NCI-H2227 (cell line): Measurements from ENCODE around the gene RPUSD4.
A peak's percentile ranks its signal among the peaks of the same experiment; 100 is the strongest.

Source experiments
- DNase-seq: peaks from one replicate; lab custom pipeline; 2025; ENCODE audit not compliant: unreplicated experiment; lab: John Stamatoyannopoulos, UW

RPUSD4 gene

GRCh38 chr11:126214441-126214840, 3.0 kb upstream of the RPUSD4 start:
- DNase-seq = no peak

DNA sequence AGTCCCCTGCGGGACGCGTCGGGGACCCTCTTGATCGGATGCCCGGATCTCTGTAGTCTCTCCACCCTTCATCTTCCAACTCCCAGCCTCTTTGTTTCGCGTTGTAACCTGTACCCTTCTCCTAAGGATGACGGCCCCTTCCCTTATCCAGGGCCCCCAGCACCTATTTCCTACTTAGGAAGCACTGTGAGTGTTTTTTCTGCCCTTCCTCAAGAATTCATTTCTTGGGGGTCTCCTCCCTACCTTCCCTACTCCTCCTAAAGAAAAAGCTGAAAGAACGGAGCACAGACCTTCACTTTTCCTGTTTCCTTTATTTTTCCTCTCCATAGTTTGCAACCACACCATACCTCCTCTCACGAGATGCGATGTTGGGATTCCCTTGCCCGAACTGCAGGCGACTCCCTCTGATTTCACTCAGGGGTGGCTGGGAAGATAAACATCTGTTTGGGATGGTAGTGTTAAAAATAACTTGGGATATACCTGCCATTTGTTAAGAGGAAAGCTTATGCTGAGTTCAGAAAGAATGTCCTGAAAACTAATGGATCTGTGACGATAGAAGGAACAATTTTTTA, 725 bp upstream of the RPUSD4 start:
- no peak for DNase-seq

- no peak for DNase-seq
Measured at GRCh38 chr11:126210871-126211235, 597 bp downstream of the RPUSD4 start.

GRCh38 chr11:126207896-126208295, 3.6 kb downstream of the RPUSD4 start:
- DNase-seq = no peak

GRCh38 chr11:126205359-126205758, 6.1 kb downstream of the RPUSD4 start:
- no peak for DNase-seq

DNA sequence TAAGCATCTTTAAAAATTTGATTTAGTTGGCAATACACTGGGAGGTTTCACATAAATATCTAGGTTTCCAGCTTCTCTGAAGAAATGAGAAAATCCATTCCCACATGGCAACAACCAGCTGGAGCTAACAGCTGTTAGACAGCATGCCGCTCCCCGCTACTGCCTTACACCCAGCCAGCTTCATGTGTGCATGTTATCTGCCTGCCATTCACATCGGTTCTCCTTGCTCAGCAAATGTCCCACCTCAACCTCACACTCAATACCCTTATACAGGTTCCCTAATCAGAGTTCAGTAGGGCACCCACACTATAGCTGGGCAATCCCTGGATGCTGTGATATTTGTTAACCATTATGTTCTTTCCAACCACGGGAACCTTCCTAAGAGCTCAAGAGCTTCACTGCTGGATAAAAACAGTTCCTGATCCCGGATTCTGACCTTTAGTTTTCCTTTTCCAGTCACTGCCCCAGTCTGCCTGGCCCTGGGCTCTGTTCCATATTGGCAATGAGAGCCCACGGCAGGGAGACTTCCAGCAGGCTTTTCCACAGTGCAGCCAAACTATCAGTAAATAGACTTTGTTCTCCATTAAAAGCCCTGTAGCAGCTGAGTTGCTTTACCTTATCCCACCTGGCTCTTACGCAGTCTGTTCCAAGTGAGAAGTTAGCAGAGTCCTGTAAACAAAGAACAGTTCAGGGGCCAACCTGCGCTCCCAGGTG, 8.6 kb downstream of the RPUSD4 start:
- no peak for DNase-seq

- DNase-seq = no peak
Measured at GRCh38 chr11:126198648-126199047, 12.8 kb downstream of the RPUSD4 start.

DNA sequence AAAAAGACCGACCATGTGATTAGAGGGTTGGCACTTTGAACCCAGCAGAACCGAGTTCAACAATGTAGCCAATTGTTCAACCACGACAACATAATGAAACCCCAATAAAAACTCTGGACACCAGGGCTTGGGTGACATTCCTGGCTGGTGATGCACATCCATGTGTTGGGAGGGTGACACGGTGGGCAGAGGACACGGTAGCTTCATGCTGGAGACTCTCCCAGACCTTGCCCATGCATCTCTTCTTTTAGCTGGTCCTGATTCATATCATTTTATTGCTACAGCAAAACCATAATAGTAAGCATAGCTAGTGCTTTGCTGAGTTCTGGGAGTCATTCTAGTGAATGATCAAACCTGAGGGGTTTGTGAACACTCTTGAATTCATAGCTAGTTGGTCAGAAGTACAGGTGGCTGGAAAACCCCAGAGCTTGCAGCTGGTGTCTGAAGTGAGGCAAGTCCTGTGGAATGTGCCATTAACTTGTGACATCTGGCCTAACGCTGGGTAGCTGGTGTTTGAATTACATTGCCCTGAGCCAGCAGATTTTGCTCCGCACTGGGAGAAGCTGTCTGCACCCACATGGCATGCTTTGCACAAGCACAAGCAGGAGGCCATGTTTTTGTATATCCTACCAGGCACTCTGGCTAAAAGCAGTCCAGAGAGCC, 14.0 kb downstream of the RPUSD4 start:
- no peak for DNase-seq

DNA sequence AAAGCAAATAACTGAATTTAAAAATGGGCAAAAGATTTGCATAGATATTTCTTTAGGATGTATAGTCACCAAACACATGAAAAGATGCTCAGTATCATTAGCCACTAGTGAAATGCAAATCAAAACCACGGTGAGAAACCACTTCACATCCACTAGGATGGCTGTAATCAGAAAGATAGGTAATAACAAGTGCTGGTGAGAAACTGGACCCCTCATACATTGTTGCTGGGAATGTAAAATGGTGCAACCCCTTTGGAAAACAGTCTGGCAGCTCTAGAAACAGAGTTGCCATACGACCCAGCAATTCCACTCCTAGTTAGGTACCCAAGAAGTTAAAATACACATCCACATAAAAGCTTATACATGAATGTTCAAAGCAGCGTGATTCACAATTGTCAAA, 16.3 kb downstream of the RPUSD4 start:
- DNase-seq = no peak

DNA sequence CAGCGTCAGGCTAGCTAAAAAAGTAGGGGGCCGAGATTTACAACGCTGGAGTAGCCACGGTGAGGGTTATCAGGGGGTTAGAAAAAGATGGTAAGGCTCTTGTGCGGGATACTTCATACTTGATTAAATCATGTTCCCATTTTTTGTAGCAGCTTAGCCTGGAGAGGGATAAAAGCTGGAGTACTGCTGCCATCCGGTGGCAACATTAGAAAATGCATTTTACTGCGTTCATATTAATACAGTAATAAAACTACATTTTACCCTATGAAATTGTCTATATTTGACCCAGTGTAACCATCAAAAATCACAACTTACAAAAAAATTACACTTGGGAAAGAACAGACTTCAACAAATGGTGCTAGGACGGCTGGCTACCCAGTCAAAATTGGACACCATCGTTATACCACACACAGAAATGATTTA, 17.3 kb downstream of the RPUSD4 start:
- DNase-seq = peak; percentile 52

- no peak for DNase-seq
Measured at GRCh38 chr11:126193038-126193478, 18.4 kb downstream of the RPUSD4 start.

- no peak for DNase-seq
Measured at GRCh38 chr11:126192361-126192760, 19.1 kb downstream of the RPUSD4 start.

GRCh38 chr11:126191379-126192073, 19.9 kb downstream of the RPUSD4 start:
- no peak for DNase-seq

DNA sequence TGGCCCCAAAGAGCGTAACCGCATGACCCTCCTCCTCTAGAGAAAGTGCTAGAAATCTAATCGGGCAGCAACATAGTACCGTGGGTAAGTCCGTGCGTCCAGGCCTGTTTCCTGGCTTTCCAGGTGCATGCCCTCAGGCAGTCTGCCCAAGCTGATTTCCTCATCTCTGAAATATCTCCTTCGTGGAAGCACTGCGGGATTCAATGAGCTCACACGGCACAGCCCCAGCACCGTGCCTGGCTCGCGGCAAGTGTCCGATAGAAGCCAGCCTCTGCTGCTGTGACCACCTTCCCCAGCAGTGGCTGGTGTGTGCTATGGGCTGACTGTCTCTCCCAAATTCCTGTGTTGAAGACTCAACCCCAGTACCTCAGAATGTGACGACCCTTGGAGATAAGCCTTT, 20.7 kb downstream of the RPUSD4 start:
- no peak for DNase-seq

DNA sequence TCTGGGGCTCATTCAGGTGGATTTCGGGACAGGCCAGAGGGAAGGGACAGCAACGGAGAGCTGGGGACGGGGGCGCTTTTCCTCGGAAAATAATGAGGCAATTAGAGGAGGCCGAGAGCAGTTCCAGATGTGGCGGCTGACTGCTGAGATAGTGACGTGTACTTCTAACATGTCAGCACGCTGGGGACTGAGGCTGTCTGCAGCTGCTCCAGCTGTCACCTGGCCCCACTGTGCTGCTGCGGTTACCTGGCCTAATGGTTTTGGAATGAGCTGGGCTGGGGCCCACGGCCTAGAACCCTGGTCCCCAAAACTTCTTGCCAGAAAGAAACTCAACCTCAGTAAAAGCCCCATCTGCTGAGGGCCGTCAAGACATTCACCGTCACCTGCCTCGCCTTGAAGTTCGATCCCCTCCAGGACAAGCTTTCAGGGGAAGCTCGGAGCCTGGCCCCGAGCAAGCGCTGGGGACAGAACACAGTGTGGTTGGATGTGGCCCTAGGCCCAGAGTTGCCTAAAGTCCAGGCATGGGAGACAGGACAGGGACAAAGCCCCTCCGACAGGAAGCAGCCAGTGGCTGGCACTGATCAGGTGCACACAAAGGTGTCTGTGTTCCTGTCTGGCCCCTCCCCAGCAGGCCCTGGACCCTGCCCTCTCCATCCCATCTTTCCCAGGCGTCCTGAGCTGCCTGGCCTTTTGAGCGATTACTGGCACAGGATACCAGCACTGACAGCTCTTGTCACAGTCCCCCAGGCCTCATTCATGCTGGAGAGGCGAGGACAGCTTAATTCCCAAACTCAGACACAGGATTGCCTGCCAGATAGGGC, 22.1 kb downstream of the RPUSD4 start:
- no peak for DNase-seq

DNA sequence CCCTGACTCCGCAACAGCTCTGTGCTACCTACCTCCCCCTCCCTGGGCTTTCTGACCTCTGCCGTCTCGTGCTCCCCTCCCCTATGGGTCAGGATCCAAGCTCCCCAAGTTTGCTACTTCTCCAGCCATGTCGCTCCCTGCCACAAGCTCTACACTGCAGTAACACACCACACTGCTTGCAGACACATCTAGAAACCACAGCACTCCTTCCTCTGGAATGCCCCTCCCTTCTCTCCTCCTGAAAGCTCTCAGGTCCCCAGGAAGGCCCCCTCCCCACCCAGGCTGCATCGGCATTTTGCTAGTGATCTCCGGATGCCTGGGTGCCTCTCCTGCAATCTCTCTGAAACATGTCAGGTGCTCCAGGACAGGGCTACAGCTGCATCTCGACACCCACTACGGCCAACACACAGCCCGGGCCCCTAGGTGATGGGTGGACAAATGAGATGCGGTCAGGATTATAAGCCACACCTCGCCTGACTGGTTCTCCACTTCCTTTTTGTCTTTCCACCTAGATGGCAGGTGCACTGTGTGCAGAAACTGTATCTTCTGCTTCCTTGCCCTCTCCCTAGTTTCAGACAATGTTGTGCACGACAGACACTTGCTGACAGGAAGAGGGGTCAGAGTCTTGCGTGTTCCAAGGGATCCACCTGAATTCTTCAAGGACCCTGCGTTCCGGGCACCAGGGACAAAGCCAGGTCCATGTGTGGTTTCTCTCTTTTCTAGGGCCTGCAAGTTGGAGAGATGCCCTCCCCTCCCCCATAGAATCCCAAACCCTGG, 22.9 kb downstream of the RPUSD4 start:
- DNase-seq = no peak

GRCh38 chr11:126186708-126187529, 24.5 kb downstream of the RPUSD4 start:
- peak; percentile 9 for DNase-seq

DNA sequence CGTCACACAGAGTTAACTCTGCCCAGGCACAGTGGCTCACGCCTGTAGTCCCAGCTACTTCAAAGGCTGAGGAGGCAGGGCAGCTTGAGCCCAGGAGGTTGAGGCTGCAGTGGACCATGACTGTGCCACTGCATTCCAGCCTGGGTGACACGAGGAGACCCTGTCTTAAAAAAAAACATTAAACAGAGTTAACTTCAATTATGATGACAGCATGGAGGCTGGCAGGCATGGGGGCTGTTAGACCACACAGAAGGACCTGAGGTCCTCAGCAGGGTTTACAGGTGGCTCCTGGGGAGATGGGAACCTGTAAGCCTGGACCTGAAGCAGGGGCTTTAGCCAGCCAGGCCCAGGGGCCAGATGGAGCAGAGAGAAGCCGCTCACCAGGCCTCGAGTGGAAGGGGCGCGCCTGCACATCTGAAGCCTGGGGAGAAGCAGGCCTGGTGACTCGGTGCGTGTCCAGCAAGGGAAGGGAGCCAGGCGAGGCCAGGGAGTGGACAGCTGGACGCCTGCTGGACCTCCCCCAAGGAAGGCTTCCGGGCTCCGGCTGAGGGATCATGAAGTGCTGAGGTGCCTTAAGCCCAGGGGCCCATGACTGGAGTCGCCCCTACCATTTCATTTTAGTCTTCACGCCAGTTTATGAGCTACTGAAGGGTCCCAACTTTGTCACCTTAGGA, 25.3 kb downstream of the RPUSD4 start:
- no peak for DNase-seq
